ENCODE results near the gene TAF11L5. TPM values are rescaled to one million over a fixed set of nuclear protein-coding genes. Genes with fewer than 3 reads are reported as not detected.

Gene TAF11L5
- total and polyA plus RNA-seq, 2 of the 8 experiments (the other 6 are each of a cell fraction or from before 2014, with no cell fraction given) = not detected

DNA sequence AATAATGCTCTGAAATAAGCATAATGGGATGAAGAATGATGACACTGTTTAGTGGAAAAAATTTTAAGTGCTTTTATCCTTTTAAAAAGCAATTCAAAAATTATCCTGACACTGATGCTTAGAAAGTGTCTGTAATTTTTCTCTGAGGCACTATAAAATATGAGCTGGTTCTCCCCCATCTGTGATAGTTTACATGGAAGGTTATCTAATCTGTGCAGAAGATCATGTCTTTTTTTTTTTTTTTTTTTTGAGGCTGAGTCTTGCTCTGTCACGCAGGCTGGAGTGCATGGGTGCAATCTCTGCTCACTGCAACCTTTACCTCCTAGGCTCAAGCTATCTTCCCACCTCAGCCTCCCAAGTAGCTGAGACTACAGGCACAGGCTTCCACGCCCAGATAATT lies 42.2 kb upstream of the TAF11L5 start:
- Histone ChIP-seq H3K9ac (replicated peaks in 1 of 4; ENCODE audit: extremely low read depth in 1 of 4, low read depth in 3 of 4, low read length in 3 of 4) (no peak overlapping the region), H2BK15ac (ENCODE audit: low read length) (no peak overlapping the region)

More for the DNA sequence above, 42.2 kb upstream of the TAF11L5 start:
- no peaks in the 10 kb centered on the region for H3K36me3 ChIP-seq (ENCODE audit: control insufficient read depth in 2 of 4, insufficient read depth in 4 of 4, low read length in 3 of 4)
- H3K4me1 ChIP-seq (replicated peaks in 1 of 4; ENCODE audit: control insufficient read depth in 3 of 4, insufficient read depth in 4 of 4, low read length in 3 of 4) = no peaks in the 10 kb centered on the region
- no peak overlapping the region for H3K4ac ChIP-seq (replicated peaks; ENCODE audit: insufficient read length, low read depth, low read length)
- POLR2A ChIA-PET (ENCODE audit: partially characterized antibody) = no interaction called here
- H2BK5ac ChIP-seq (ENCODE audit: low read depth, low read length) = no peak overlapping the region
- no peak for TF ChIP-seq CBX5 (IDR thresholded peaks at IDR 0.05; ENCODE audit: low read depth, low read length)
- no peak for TF ChIP-seq SRF (IDR thresholded peaks at IDR 0.05; ENCODE audit: low read depth, low read length)
- TF ChIP-seq, protein P1, sequence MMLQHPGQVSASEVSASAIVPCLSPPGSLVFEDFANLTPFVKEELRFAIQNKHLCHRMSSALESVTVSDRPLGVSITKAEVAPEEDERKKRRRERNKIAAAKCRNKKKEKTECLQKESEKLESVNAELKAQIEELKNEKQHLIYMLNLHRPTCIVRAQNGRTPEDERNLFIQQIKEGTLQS (IDR thresholded peaks at IDR 0.05; ENCODE audit: insufficient read depth, low read depth, low read length) = no peak
- TF ChIP-seq, protein P2, sequence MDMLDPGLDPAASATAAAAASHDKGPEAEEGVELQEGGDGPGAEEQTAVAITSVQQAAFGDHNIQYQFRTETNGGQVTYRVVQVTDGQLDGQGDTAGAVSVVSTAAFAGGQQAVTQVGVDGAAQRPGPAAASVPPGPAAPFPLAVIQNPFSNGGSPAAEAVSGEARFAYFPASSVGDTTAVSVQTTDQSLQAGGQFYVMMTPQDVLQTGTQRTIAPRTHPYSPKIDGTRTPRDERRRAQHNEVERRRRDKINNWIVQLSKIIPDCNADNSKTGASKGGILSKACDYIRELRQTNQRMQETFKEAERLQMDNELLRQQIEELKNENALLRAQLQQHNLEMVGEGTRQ (IDR thresholded peaks at IDR 0.05; ENCODE audit: low read length) = no peak
- TF ChIP-seq POLR2AphosphoS5 (IDR thresholded peaks at IDR 0.05; ENCODE audit: low read depth, low read length) = no peak
- TF ChIP-seq SUZ12 (IDR thresholded peaks at IDR 0.05; ENCODE audit: low read length) = no peak
- no peak for TF ChIP-seq YY1 (IDR thresholded peaks at IDR 0.05; ENCODE audit: low read depth, low read length)
- TF ChIP-seq SP1 (IDR thresholded peaks at IDR 0.05; ENCODE audit: low read depth, low read length) = no peak
- TF ChIP-seq GTF2F1 (IDR thresholded peaks at IDR 0.05; ENCODE audit: borderline replicate concordance, low read depth, low read length) = no peak
- TF ChIP-seq RXRA (IDR thresholded peaks at IDR 0.05; ENCODE audit: insufficient read depth, low read depth, low read length) = no peak
- TF ChIP-seq HDAC6 (IDR thresholded peaks at IDR 0.05; ENCODE audit: low read depth, low read length) = no peak
- no peak for TF ChIP-seq CHD1 (IDR thresholded peaks at IDR 0.05; ENCODE audit: low read depth, low read length)
- H2BK12ac ChIP-seq (ENCODE audit: low read depth, low read length) = no peak overlapping the region
- no peak overlapping the region for H3K27ac ChIP-seq (ENCODE audit: low read depth, low read length)
- FAIRE-seq (no peak), DNase-seq (ENCODE audit: low read depth in 1 of 2, low spot score in 2 of 2) (no peak)
- H3K56ac ChIP-seq (replicated peaks; ENCODE audit: insufficient read length, low read depth, low read length) = no peak overlapping the region
- H3K4me2 ChIP-seq (ENCODE audit: insufficient read depth in 1 of 2, low read depth in 2 of 2, low read length in 2 of 2) = no peak overlapping the region
- H3K14ac ChIP-seq (ENCODE audit: insufficient read length) = no peak overlapping the region
- no peaks in the 10 kb centered on the region for H3K79me2 ChIP-seq (ENCODE audit: control insufficient read depth in 1 of 2, insufficient read depth in 2 of 2, low read length in 2 of 2)
- no peak overlapping the region for H2AK5ac ChIP-seq (ENCODE audit: low read depth, low read length)
- no peaks in the 10 kb centered on the region for H3K9me3 ChIP-seq (ENCODE audit: insufficient read depth in 2 of 2, low read depth in 1 of 2, low read length in 1 of 2)
- no peak overlapping the region for H2BK20ac ChIP-seq (ENCODE audit: low read length)
- WGBS, 2 experiments (ENCODE audit: extremely low coverage in 1 of 2, insufficient coverage in 1 of 2, insufficient read length in 1 of 2, insufficient replicate concordance in 2 of 2, low coverage in 1 of 2, low lambda C conversion rate in 2 of 2, missing lambda C conversion rate in 1 of 2) = 96% methylated on average over 2 of the region's 2 CpGs; no CpG with 5 or more reads in 1 of the 2 experiments
- H3K27me3 ChIP-seq (replicated peaks in 1 of 4; ENCODE audit: control insufficient read depth in 3 of 4, extremely low read depth in 1 of 4, insufficient read depth in 3 of 4, low read length in 3 of 4) = no peaks in the 10 kb centered on the region
- H4K8ac ChIP-seq (ENCODE audit: extremely low read depth, insufficient read depth, low read length) = no peak overlapping the region
- H3K79me1 ChIP-seq (ENCODE audit: low read depth, low read length) = no peaks in the 10 kb centered on the region
- CTCF ChIA-PET (ENCODE audit: partially characterized antibody) = no interaction called here
- no peak overlapping the region for H4K5ac ChIP-seq (ENCODE audit: insufficient read length, low read depth, low read length)
- H4K91ac ChIP-seq (replicated peaks; ENCODE audit: insufficient read length, low read length) = no peak overlapping the region
- H2AFZ ChIP-seq (ENCODE audit: low read length) = no peak overlapping the region
- H3K23me2 ChIP-seq (ENCODE audit: low read depth, low read length) = no peaks in the 10 kb centered on the region
- H4K20me1 ChIP-seq (replicated peaks in 1 of 2; ENCODE audit: control insufficient read depth in 1 of 2, insufficient read depth in 2 of 2, low read length in 2 of 2) = no peaks in the 10 kb centered on the region
- no peak overlapping the region for H3K4me3 ChIP-seq (ENCODE audit: extremely low read depth in 1 of 4, insufficient read depth in 2 of 4, low read depth in 3 of 4, low read length in 4 of 4)
- no peak overlapping the region for H3K23ac ChIP-seq (ENCODE audit: insufficient read length)
- no peak overlapping the region for H2BK120ac ChIP-seq (replicated peaks; ENCODE audit: low read depth, low read length)
- no peak overlapping the region for H3K18ac ChIP-seq (ENCODE audit: extremely low read depth, low read length)

Measured in H1 (cell line).